Astrocyte of the cerebellum (primary cell): Measurements from ENCODE around the gene ACER3.
"Not testable (repeated sequence)": the region's sequence is repeated elsewhere in the genome, so short reads cannot be mapped to it uniquely, and the experiment has no call there.

ENCODE experiments used
- DNase-seq: peaks from one replicate; pipeline ENCODE4 v3.0.0-alpha.2; 2011; ENCODE audit warnings: low read depth
- H3K4me3 ChIP-seq: 2 replicates; pipeline ENCODE4 v1.5.1; 2011; ENCODE audit warnings: mild to moderate bottlenecking, low read depth, low read length, moderate library complexity
- in situ Hi-C: cut with HindIII; loops from 2 replicates; pipeline ENCODE4 v1.10.0; 2017; ENCODE audit warnings: low sequenced_read_pairs
- TF ChIP-seq, protein P1 (sequence below): IDR thresholded peaks from 2 replicates; pipeline ENCODE4 v1.5.1; 2012; ENCODE audit warnings: low read length, low read depth, moderate library complexity, mild to moderate bottlenecking; ENCODE audit errors: missing control alignments

The ACER3 gene

DNA sequence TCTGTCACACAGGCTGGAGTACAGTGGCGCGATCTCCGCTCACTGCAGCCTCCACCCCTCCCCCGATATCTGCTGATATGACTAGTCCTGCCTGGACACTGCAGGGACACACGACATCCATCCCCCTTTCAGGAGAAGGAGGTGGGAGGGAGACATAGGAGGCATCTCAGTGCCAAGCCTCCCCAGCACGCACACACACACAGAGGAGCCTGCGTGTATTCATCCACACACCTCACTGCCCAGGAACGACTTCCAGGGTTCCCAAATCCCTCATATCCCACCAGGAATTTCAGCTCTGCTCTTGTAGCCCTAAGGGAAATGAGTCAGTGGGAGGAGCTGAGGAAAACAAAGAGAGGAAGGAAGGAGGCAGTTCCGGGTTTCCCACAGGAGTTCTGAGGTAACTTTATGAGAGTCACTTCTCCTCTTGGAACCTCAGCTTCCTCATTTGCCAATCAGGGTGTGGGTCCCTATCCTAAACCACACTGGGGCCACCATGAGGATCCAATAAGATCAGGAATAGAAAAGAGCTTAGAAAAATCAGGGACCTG, 37.2 kb upstream of the ACER3 start:
- in situ Hi-C loops, result no loop called here
- peak; percentile 51 for DNase-seq
- TF ChIP-seq, protein P1, sequence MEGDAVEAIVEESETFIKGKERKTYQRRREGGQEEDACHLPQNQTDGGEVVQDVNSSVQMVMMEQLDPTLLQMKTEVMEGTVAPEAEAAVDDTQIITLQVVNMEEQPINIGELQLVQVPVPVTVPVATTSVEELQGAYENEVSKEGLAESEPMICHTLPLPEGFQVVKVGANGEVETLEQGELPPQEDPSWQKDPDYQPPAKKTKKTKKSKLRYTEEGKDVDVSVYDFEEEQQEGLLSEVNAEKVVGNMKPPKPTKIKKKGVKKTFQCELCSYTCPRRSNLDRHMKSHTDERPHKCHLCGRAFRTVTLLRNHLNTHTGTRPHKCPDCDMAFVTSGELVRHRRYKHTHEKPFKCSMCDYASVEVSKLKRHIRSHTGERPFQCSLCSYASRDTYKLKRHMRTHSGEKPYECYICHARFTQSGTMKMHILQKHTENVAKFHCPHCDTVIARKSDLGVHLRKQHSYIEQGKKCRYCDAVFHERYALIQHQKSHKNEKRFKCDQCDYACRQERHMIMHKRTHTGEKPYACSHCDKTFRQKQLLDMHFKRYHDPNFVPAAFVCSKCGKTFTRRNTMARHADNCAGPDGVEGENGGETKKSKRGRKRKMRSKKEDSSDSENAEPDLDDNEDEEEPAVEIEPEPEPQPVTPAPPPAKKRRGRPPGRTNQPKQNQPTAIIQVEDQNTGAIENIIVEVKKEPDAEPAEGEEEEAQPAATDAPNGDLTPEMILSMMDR, result no peak
- H3K4me3 ChIP-seq, result no peak overlapping the region

- in situ Hi-C loops, result no loop called here
- no peak for DNase-seq
- no peak overlapping the region for H3K4me3 ChIP-seq
These were observed 36.4 kb upstream of the ACER3 start for GRCh38 chr11:76824083-76824939.

DNA sequence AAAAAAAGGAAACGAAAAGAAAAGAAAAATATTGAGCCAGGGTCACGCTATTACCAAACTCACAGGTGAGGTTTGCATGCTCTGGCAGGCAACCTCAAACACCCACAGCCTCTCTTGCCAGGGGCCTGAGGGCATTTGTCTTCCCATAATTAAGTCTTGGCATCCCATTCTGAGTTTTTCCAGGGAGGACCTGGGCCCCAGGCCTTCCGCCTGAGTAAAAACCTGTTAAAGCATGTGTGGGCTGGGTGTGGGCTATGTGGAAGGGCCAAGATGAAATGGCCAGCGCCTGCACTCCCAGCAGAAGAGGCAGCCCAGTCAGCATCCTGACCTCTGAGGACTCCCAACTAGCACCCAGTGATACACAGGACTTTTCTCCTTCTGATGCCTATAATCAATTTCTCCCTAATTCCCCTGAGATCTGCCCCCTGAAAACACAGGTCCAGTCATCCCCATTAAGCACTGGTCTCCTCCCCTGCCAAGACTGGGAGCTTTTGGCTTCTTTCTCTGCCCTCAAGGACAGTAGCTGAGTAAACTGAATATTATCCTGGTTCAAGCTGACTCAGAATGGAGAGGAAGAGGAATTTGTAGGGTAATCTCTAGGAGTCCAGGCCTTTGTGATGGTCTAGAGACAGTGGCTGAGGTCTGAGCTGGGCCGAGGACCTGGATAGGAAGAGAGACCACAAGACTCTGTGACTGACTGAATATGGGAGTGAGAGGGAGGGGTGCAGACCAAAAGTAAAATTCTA, 35.6 kb upstream of the ACER3 start:
- TF ChIP-seq, protein P1, result no peak
- H3K4me3 ChIP-seq, result no peak overlapping the region
- in situ Hi-C loops, result no loop called here
- DNase-seq, result no peak

More at GRCh38 chr11:76824083-76824939, 36.4 kb upstream of the ACER3 start:
- TF ChIP-seq, protein P1, result no peak

DNA sequence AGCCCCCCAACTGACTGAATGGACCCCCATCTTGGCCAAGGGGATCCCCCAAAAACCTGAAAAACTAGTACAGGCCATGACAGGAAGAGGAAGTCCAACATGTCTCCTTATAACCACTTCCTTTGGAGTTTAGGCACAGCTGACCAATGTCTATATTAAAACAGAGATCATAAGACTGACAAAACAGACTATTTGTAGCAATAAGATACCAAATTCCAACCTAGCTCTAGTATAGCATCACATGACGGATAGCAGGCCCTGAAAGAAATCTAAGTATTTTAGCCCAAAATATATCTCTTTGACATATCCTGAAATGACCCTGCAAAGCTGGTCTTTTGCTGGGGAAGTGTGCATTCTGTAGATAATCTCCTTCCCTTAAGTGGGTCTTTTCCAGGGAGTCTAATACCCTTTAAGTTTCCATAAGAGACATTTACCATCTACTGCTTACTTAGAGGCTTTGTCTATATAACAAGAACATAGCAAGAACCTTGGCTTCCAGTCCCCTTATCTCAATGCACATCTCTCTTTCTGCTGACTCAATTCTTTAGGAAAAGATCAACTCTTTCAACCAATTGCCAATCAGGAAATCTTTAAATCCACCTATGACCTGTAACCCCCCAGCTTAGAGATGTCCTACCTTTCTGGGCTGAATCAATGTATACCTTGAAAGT, 34.9 kb upstream of the ACER3 start:
- DNase-seq, result no peak
- in situ Hi-C loops, result no loop called here
- TF ChIP-seq, protein P1, result no peak
- no peak overlapping the region for H3K4me3 ChIP-seq

- DNase-seq, in situ Hi-C loops, H3K4me3 ChIP-seq: not testable (repeated sequence)
These were observed 34.2 kb upstream of the ACER3 start for GRCh38 chr11:76826508-76826907.

GRCh38 chr11:76827005-76827404, 33.7 kb upstream of the ACER3 start:
- H3K4me3 ChIP-seq, in situ Hi-C loops, DNase-seq: not testable (repeated sequence)

DNA sequence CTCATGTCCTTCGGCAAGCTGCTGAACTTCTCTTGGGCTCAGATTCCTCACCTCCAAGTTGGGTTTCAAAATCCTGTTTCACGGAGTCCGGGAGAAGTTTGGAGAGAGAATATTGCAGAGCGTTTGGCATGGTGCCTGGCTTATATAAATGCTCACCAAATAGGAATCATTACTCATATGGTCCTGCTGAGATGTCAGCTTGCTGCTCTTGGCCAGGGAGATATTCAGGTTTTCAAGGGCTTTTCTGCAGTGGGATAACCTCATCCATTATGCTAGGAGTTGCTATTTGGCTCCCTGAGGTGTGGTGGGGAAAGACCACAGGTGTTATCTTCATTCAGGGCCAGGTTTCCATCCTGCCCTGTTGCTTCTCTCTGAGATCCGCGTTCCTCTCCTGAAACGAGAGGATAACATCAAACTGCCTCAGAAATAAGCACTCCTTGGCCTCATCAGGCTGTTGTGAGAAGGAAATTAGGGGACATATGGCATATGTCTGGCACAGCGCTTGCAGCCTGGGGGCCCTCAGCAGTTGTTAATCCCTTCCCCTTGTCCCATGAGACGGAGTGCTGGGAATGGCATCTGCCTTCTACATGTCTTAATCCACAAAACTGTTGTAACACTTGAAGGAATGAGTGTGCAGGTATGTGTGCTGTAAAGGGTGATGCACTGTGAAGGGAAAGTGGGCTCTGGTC, 29.9 kb upstream of the ACER3 start:
- DNase-seq, result peak; percentile 65
- TF ChIP-seq, protein P1, result no peak
- in situ Hi-C loops, result no loop called here
- H3K4me3 ChIP-seq, result no peak overlapping the region
